Colonic mucosa (tissue), 4 donors: ENCODE results near the gene CD40. TPM values are rescaled to one million over a fixed set of nuclear protein-coding genes. Genes with fewer than 3 reads are reported as not detected.

Experiments used
- DNase-seq: peaks from one replicate; pipeline ENCODE4 v3.0.0-alpha.2; 2020
- H3K27ac ChIP-seq: fragments of 200-600 bp; one replicate; pipeline ENCODE4 v1.8.0; 2021
- H3K27me3 ChIP-seq: fragments of 200-600 bp; one replicate; pipeline ENCODE4 v1.8.0; 2021
- H3K36me3 ChIP-seq: fragments of 200-600 bp; one replicate; pipeline ENCODE4 v1.8.0; 2021
- H3K4me1 ChIP-seq: fragments of 200-600 bp; one replicate; pipeline ENCODE4 v1.8.0; 2021; ENCODE audit warnings: mild to moderate bottlenecking
- H3K4me3 ChIP-seq: fragments of 200-600 bp; one replicate; pipeline ENCODE4 v1.8.0; 2021
- H3K9ac ChIP-seq, 2 donors: one replicate each; pipeline ENCODE4 v1.7.0; 2013; ENCODE audit warnings: control low read depth in 2 of 2, low read depth in 2 of 2, low read length in 2 of 2
- H3K9me3 ChIP-seq: fragments of 200-600 bp; one replicate; pipeline ENCODE4 v1.8.0; 2021
- intact Hi-C: fragments of 100-400 bp; cut with DNase I; formaldehyde crosslinking; loops from one replicate; pipeline ENCODE4 v1.14.1; 2022
- total RNA-seq, 2 donors: library from RNA; stranded (reverse); fragmentation: NEBNext Ultra II Directional in 1 of 2; extraction: Animal tissue kit (Norgen Biotek cat#: 25700) in 1 of 2; gene quantifications; one replicate each; pipeline ENCODE4 v1.2.1, GENCODE V29; 2021
- TF ChIP-seq, protein P1 (sequence below): fragments of 200-600 bp; IDR thresholded peaks from one replicate; pipeline ENCODE4 v1.8.0; 2022; ENCODE audit warnings: antibody characterized with exemption, mild to moderate bottlenecking
- donor health status: healthy.
- donor health status: DM: no; HTN: no; CAD: no.
- donor health status: DM: no; HTN: no; CAD: no.

CD40 gene
- total RNA-seq, 2 donors from 2014 or later, result 2.8 to 4.4 TPM

DNA sequence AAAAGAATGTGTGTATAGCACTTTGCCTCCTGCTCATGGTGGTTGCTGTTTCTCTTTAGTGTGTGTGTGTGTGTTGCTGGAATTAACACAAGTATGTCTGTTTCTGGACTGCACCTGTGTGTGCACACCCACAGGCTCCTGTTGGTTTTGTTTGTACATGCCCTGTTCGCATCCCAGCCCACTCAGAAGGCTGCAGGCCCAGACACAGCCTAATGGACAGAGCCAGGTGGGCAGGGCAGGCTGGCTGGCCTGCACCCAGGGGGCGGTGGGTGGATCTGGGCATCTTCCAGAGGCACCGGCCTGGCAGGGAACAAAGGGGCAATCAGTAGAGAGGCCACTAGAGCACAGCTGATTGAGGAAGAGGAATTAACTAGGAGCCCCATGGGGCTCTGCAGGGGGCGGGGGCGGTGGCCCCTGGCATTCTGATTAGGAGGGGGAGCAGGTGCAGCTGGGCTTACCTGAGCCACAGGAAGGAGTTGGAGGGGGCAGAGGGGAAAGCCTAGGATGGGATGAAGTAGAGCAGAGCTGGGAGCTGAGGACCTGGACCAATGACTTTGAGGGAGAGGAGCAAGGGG lies 21.9 kb downstream of the CD40 start:
- Histone ChIP-seq H3K27ac (no peak overlapping the region), H3K9me3 (no peaks in the 10 kb centered on the region), H3K4me1 (no peaks in the 10 kb centered on the region), H3K27me3 (no peaks in the 10 kb centered on the region), H3K4me3 (no peak overlapping the region), H3K36me3 (no peaks in the 10 kb centered on the region), H3K9ac (no peak overlapping the region)
- DNase-seq, result no peak
- intact Hi-C loops, result loop anchor here (10.0 kb wide), 1 partner anchor 205 kb away; no protein-coding TSS in a partner anchor
- TF ChIP-seq, protein P1, sequence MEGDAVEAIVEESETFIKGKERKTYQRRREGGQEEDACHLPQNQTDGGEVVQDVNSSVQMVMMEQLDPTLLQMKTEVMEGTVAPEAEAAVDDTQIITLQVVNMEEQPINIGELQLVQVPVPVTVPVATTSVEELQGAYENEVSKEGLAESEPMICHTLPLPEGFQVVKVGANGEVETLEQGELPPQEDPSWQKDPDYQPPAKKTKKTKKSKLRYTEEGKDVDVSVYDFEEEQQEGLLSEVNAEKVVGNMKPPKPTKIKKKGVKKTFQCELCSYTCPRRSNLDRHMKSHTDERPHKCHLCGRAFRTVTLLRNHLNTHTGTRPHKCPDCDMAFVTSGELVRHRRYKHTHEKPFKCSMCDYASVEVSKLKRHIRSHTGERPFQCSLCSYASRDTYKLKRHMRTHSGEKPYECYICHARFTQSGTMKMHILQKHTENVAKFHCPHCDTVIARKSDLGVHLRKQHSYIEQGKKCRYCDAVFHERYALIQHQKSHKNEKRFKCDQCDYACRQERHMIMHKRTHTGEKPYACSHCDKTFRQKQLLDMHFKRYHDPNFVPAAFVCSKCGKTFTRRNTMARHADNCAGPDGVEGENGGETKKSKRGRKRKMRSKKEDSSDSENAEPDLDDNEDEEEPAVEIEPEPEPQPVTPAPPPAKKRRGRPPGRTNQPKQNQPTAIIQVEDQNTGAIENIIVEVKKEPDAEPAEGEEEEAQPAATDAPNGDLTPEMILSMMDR, result no peak

GRCh38 chr20:46142124-46142523 lies 24.0 kb downstream of the CD40 start:
- Histone ChIP-seq H3K36me3 (no peaks in the 10 kb centered on the region), H3K27me3 (no peaks in the 10 kb centered on the region), H3K9me3 (no peaks in the 10 kb centered on the region), H3K4me1 (no peaks in the 10 kb centered on the region), H3K4me3 (no peak overlapping the region), H3K9ac (no peak overlapping the region), H3K27ac (no peak overlapping the region)
- no peak for DNase-seq
- intact Hi-C loops, result no loop called here
- TF ChIP-seq, protein P1, result no peak

- intact Hi-C loops, result no loop called here
These were observed 26.4 kb downstream of the CD40 start for GRCh38 chr20:46144432-46145025.

GRCh38 chr20:46145713-46146112 lies 27.6 kb downstream of the CD40 start:
- no peaks in the 10 kb centered on the region for H3K27me3 ChIP-seq
- DNase-seq, result no peak
- H3K27ac ChIP-seq, result no peak overlapping the region
- H3K9me3 ChIP-seq, result no peaks in the 10 kb centered on the region
- intact Hi-C loops, result no loop called here
- no peaks in the 10 kb centered on the region for H3K4me1 ChIP-seq
- H3K36me3 ChIP-seq, result no peaks in the 10 kb centered on the region
- H3K9ac ChIP-seq, result no peak overlapping the region
- H3K4me3 ChIP-seq, result no peak overlapping the region
- TF ChIP-seq, protein P1, result no peak

More at GRCh38 chr20:46144432-46145025, 26.4 kb downstream of the CD40 start:
- no peak for DNase-seq
- Histone ChIP-seq H3K4me3 (no peak overlapping the region), H3K27me3 (no peaks in the 10 kb centered on the region), H3K27ac (no peak overlapping the region), H3K9me3 (no peaks in the 10 kb centered on the region), H3K36me3 (no peaks in the 10 kb centered on the region), H3K9ac (no peak overlapping the region), H3K4me1 (no peaks in the 10 kb centered on the region)
- TF ChIP-seq, protein P1, result no peak

- H3K27ac ChIP-seq, result no peak overlapping the region
- H3K27me3 ChIP-seq, result no peaks in the 10 kb centered on the region
- intact Hi-C loops, result no loop called here
- H3K4me3 ChIP-seq, result no peak overlapping the region
- H3K36me3 ChIP-seq, result no peaks in the 10 kb centered on the region
- DNase-seq, result no peak
- no peak overlapping the region for H3K9ac ChIP-seq
- no peaks in the 10 kb centered on the region for H3K4me1 ChIP-seq
- H3K9me3 ChIP-seq, result no peaks in the 10 kb centered on the region
- TF ChIP-seq, protein P1, result no peak
These were observed 30.4 kb downstream of the CD40 start for GRCh38 chr20:46148313-46149208.
